Hippocampal formation (tissue), 2 donors: ENCODE measurements around the gene SUPT7L.

ENCODE experiments used
- DNase-seq, 2 donors: peaks; one replicate each; lab custom pipeline; 2025; lab: John Stamatoyannopoulos, UW

The SUPT7L gene

GRCh38 chr2:27663285-27664153, at the start of gene SUPT7L, which contains the start of gene SLC4A1AP:
Gene SUPT7L (minus strand): TSS chr2:27663614. CDS start chr2:27662192, 1,422 bp downstream.
Gene SLC4A1AP (plus strand): TSS chr2:27663889. CDS start chr2:27663915, 26 bp downstream.
- DNase-seq, result peak; percentile 89 to 91

GRCh38 chr2:27713201-27713600, 49.8 kb upstream of the SUPT7L start:
- DNase-seq, result no peak

- no peak for DNase-seq
Measured at GRCh38 chr2:27712522-27712921, 49.1 kb upstream of the SUPT7L start.

- DNase-seq, result no peak
Measured at GRCh38 chr2:27711804-27712203, 48.4 kb upstream of the SUPT7L start.

GRCh38 chr2:27710640-27711430, 47.4 kb upstream of the SUPT7L start:
- no peak for DNase-seq

- no peak for DNase-seq
Measured at GRCh38 chr2:27709960-27710575, 46.7 kb upstream of the SUPT7L start.

- DNase-seq, result no peak
Measured at GRCh38 chr2:27709326-27709725, 45.9 kb upstream of the SUPT7L start.

- no peak for DNase-seq
Measured at GRCh38 chr2:27708666-27709065, 45.3 kb upstream of the SUPT7L start.

GRCh38 chr2:27708257-27708654, 44.8 kb upstream of the SUPT7L start:
- no peak for DNase-seq

- DNase-seq, result no peak
Measured at GRCh38 chr2:27707462-27708256, 44.2 kb upstream of the SUPT7L start.

GRCh38 chr2:27705851-27706622, 42.6 kb upstream of the SUPT7L start:
- no peak for DNase-seq

- no peak for DNase-seq
Measured at GRCh38 chr2:27704342-27704876, 41.0 kb upstream of the SUPT7L start.

GRCh38 chr2:27703638-27704341, 40.4 kb upstream of the SUPT7L start:
- DNase-seq, result peak; percentile 58 to 72

- DNase-seq, result no peak
Measured at GRCh38 chr2:27702302-27702701, 38.9 kb upstream of the SUPT7L start.

GRCh38 chr2:27701676-27702075, 38.3 kb upstream of the SUPT7L start:
- no peak for DNase-seq

- no peak for DNase-seq
Measured at GRCh38 chr2:27697660-27698059, 34.2 kb upstream of the SUPT7L start.

GRCh38 chr2:27690052-27690451, 26.6 kb upstream of the SUPT7L start:
- no peak for DNase-seq

GRCh38 chr2:27689424-27689823, 26.0 kb upstream of the SUPT7L start:
- no peak for DNase-seq

- DNase-seq, result no peak
Measured at GRCh38 chr2:27687232-27687631, 23.8 kb upstream of the SUPT7L start.

GRCh38 chr2:27685577-27685976, 22.2 kb upstream of the SUPT7L start:
- DNase-seq, result no peak
